Measurements from ENCODE around the gene KLF15. TPM values are rescaled to one million over a fixed set of nuclear protein-coding genes. Genes with fewer than 3 reads are reported as not detected.

KLF15 gene
- total RNA-seq, 1 donor from 2014 or later = 3.3 TPM

GRCh38 chr3:126340596-126340942 lies 16.6 kb downstream of the KLF15 start:
- Histone ChIP-seq H3K9me3 (ENCODE audit: low read depth) (no peaks in the 10 kb centered on the region), H3K4me1 (peaks cover 6% of the 10 kb centered on the region), H3K36me3 (no peaks in the 10 kb centered on the region), H3K4me2 (no peak overlapping the region), H3K9ac (no peak overlapping the region), H3K27ac (no peak overlapping the region), H3F3A (ENCODE audit: low read depth) (no peaks in the 10 kb centered on the region), H2AFZ (replicated peaks) (no peak overlapping the region), H3K4me3 (no peak overlapping the region), H3K79me2 (ENCODE audit: low read depth) (no peaks in the 10 kb centered on the region), H3K27me3 (no peaks in the 10 kb centered on the region), H4K20me1 (ENCODE audit: low read depth) (no peaks in the 10 kb centered on the region)
- TF ChIP-seq EZH2 (IDR thresholded peaks at IDR 0.05) = no peak
- no peak for TF ChIP-seq EZH2phosphoT487 (IDR thresholded peaks at IDR 0.05)
- TF ChIP-seq CTCF (IDR thresholded peaks at IDR 0.05) = no peak
- Mint-ChIP-seq H3K9me3 (no peaks in the 10 kb centered on the region), H3K36me3 (no peaks in the 10 kb centered on the region), H3K4me1 (peaks cover 13% of the 10 kb centered on the region), H3K4me3 (no peak overlapping the region), H3K27ac (no peak overlapping the region), H3K27me3 (ENCODE audit: insufficient read depth, low read depth) (peaks cover 18% of the 10 kb centered on the region)
- DNase-seq (ENCODE audit: low spot score) = no peak

- DNase-seq (ENCODE audit: low spot score) = no peak
- H3K4me1 Mint-ChIP-seq = peaks cover 13% of the 10 kb centered on the region
- no peak overlapping the region for H3K27ac Mint-ChIP-seq
- no peak overlapping the region for H3K9ac ChIP-seq
- no peaks in the 10 kb centered on the region for H3K9me3 Mint-ChIP-seq
- H3K79me2 ChIP-seq (ENCODE audit: low read depth) = no peaks in the 10 kb centered on the region
- no peaks in the 10 kb centered on the region for H3K36me3 Mint-ChIP-seq
- H3K27ac ChIP-seq = no peak overlapping the region
- no peak overlapping the region for H2AFZ ChIP-seq (replicated peaks)
- no peaks in the 10 kb centered on the region for H3K36me3 ChIP-seq
- TF ChIP-seq CTCF (IDR thresholded peaks at IDR 0.05) = no peak
- TF ChIP-seq EZH2 (IDR thresholded peaks at IDR 0.05) = no peak
- no peaks in the 10 kb centered on the region for H3K9me3 ChIP-seq (ENCODE audit: low read depth)
- H3K4me1 ChIP-seq = peaks cover 6% of the 10 kb centered on the region
- no peak overlapping the region for H3K4me3 Mint-ChIP-seq
- no peaks in the 10 kb centered on the region for H3F3A ChIP-seq (ENCODE audit: low read depth)
- no peak overlapping the region for H3K4me3 ChIP-seq
- H3K4me2 ChIP-seq = no peak overlapping the region
- no peaks in the 10 kb centered on the region for H4K20me1 ChIP-seq (ENCODE audit: low read depth)
- H3K27me3 ChIP-seq = no peaks in the 10 kb centered on the region
- H3K27me3 Mint-ChIP-seq (ENCODE audit: insufficient read depth, low read depth) = peaks cover 18% of the 10 kb centered on the region
Measured at GRCh38 chr3:126340081-126340511, 17.1 kb downstream of the KLF15 start.

- TF ChIP-seq CTCF (IDR thresholded peaks at IDR 0.05) (no peak), EZH2phosphoT487 (IDR thresholded peaks at IDR 0.05) (no peak), EZH2 (IDR thresholded peaks at IDR 0.05) (no peak)
- no peak overlapping the region for H3K4me2 ChIP-seq
Measured at GRCh38 chr3:126339466-126339865, 17.7 kb downstream of the KLF15 start.

More at GRCh38 chr3:126339466-126339865, 17.7 kb downstream of the KLF15 start:
- Mint-ChIP-seq H3K9me3 (no peaks in the 10 kb centered on the region), H3K4me3 (no peak overlapping the region), H3K27ac (peak overlapping the region; percentile 16), H3K36me3 (no peaks in the 10 kb centered on the region), H3K4me1 (peaks cover 13% of the 10 kb centered on the region), H3K27me3 (ENCODE audit: insufficient read depth, low read depth) (peaks cover 18% of the 10 kb centered on the region)
- no peaks in the 10 kb centered on the region for H4K20me1 ChIP-seq (ENCODE audit: low read depth)
- H3K36me3 ChIP-seq = no peaks in the 10 kb centered on the region
- no peak overlapping the region for H3K9ac ChIP-seq
- H3K4me3 ChIP-seq = no peak overlapping the region
- H3K27me3 ChIP-seq = no peaks in the 10 kb centered on the region
- peaks cover 6% of the 10 kb centered on the region for H3K4me1 ChIP-seq
- H3K9me3 ChIP-seq (ENCODE audit: low read depth) = no peaks in the 10 kb centered on the region
- no peak overlapping the region for H3K27ac ChIP-seq
- no peak overlapping the region for H2AFZ ChIP-seq (replicated peaks)
- H3F3A ChIP-seq (ENCODE audit: low read depth) = no peaks in the 10 kb centered on the region
- no peaks in the 10 kb centered on the region for H3K79me2 ChIP-seq (ENCODE audit: low read depth)
- no peak for DNase-seq (ENCODE audit: low spot score)

Data from neural progenitor cell (in vitro differentiated cells).